Endothelial cell of umbilical vein (primary cell): ENCODE data around the gene C3orf20. TPM values are rescaled to one million over a fixed set of nuclear protein-coding genes. Genes with fewer than 3 reads are reported as not detected.

Source experiments
- BruUV-seq: library from RNA; stranded (reverse); fragments of 400-500 nt; replicated peaks from 2 replicates; lab custom pipeline; 2021; lab: Mats Ljungman, UMichigan
- CTCF ChIA-PET: fragments of 300-600, 350-600 bp; sonication (Branson Sonifier 250); formaldehyde crosslinking; loops from one replicate; lab custom pipeline; 2021; ENCODE audit warnings: antibody characterized with exemption, inconsistent platforms; lab: Charles Lee
- POLR2A ChIA-PET: fragments of 300-600, 350-600 bp; sonication (Branson Sonifier 250); formaldehyde crosslinking; loops from one replicate; lab custom pipeline; 2021; ENCODE audit warnings: antibody characterized with exemption, inconsistent platforms; lab: Charles Lee
- DNase-seq: peaks from one replicate; pipeline ENCODE4 v3.0.0-alpha.2; 2011; ENCODE audit warnings: low read depth, low spot score
- FAIRE-seq: peaks from 2 replicates; lab custom pipeline; 2011; peaks lifted over from hg19 to GRCh38; lab: Jason Lieb, UNC
- H2AFZ ChIP-seq: 2 replicates; pipeline ENCODE4 v1.6.0; 2012; ENCODE audit warnings: low read depth, low read length, control low read depth, inconsistent platforms
- H3K27ac ChIP-seq: 2 replicates; pipeline ENCODE4 v1.5.1; 2011; ENCODE audit warnings: low read depth, mild to moderate bottlenecking, control low read depth, low read length, moderate library complexity; ENCODE audit not compliant: insufficient read depth
- H3K27me3 ChIP-seq, 2 experiments: 2 replicates each; pipeline versions ENCODE4 v1.6.0 to v1.6.1; 2011; ENCODE audit warnings: low read length in 2 of 2, mixed read lengths in 1 of 2; ENCODE audit not compliant: control insufficient read depth in 2 of 2, insufficient read depth in 2 of 2
- H3K36me3 ChIP-seq, 2 experiments: 2 replicates in 1 of 2; 3 replicates in 1 of 2; pipeline ENCODE4 v1.5.1; 2011; ENCODE audit warnings: low read length in 2 of 2, mild to moderate bottlenecking in 1 of 2, moderate library complexity in 1 of 2; ENCODE audit not compliant: control insufficient read depth in 2 of 2, insufficient read depth in 2 of 2; ENCODE audit errors: extremely low read depth in 1 of 2
- H3K4me1 ChIP-seq: 3 replicates; pipeline ENCODE4 v1.5.1; 2011; ENCODE audit warnings: mild to moderate bottlenecking, low read length; ENCODE audit not compliant: control insufficient read depth, insufficient read depth; ENCODE audit errors: extremely low read depth
- H3K4me2 ChIP-seq: 2 replicates; pipeline ENCODE4 v1.6.1; 2011; ENCODE audit warnings: low read length, control low read depth, mixed read lengths; ENCODE audit not compliant: insufficient read depth
- H3K4me3 ChIP-seq, 3 experiments: fragments of 200-600 bp in 1 of 3; sonication (generic), shearing (Covaris generic) in 1 of 3; replicated peaks in 1 of 3; 2 replicates each; pipeline ENCODE4 v1.5.1; 2011 to 2016; ENCODE audit warnings: control low read depth in 3 of 3, low read length in 3 of 3, mild to moderate bottlenecking in 2 of 3, inconsistent platforms in 1 of 3, low read depth in 1 of 3, moderate library complexity in 1 of 3; ENCODE audit not compliant: insufficient read depth in 1 of 3
- H3K79me2 ChIP-seq: 2 replicates; pipeline ENCODE4 v1.6.0; 2012; ENCODE audit warnings: low read length, inconsistent platforms; ENCODE audit not compliant: control insufficient read depth, insufficient read depth
- H3K9ac ChIP-seq: replicated peaks from 2 replicates; pipeline ENCODE3; 2011; ENCODE audit warnings: low read length, control low read depth; ENCODE audit not compliant: insufficient read depth; ENCODE audit errors: extremely low read depth
- H3K9me1 ChIP-seq: replicated peaks from 3 replicates; pipeline ENCODE4 v1.6.0; 2011; ENCODE audit warnings: mild to moderate bottlenecking, low read length; ENCODE audit not compliant: control insufficient read depth, insufficient read depth; ENCODE audit errors: extremely low read depth
- H3K9me3 ChIP-seq: replicated peaks from 2 replicates; pipeline ENCODE4 v1.5.1; 2012; ENCODE audit warnings: low read length, inconsistent platforms; ENCODE audit not compliant: control insufficient read depth, insufficient read depth
- H4K20me1 ChIP-seq: replicated peaks from 2 replicates; pipeline ENCODE3; 2011; ENCODE audit warnings: mild to moderate bottlenecking, low read length; ENCODE audit not compliant: control insufficient read depth, insufficient read depth; ENCODE audit errors: extremely low read depth
- EZH2 ChIP-seq: IDR thresholded peaks from 2 replicates; pipeline ENCODE4 v1.6.1; 2012; ENCODE audit warnings: borderline replicate concordance, low read depth, mild to moderate bottlenecking, moderate library complexity, low read length, inconsistent platforms; ENCODE audit not compliant: severe bottlenecking
- FOS ChIP-seq: IDR thresholded peaks from 2 replicates; pipeline ENCODE4 v1.6.1; 2011; ENCODE audit warnings: mild to moderate bottlenecking, low read length, moderate library complexity, borderline replicate concordance; ENCODE audit not compliant: insufficient read depth
- GATA2 ChIP-seq: IDR thresholded peaks from 2 replicates; pipeline ENCODE4 v1.7.0; 2011; ENCODE audit warnings: low read depth, mild to moderate bottlenecking, moderate library complexity, mixed read lengths, low read length; ENCODE audit not compliant: insufficient read length, insufficient read depth
- JUN ChIP-seq: IDR thresholded peaks from 2 replicates; pipeline ENCODE4 v1.6.1; 2011; ENCODE audit warnings: borderline replicate concordance, low read depth; ENCODE audit not compliant: insufficient read length, insufficient read depth
- MYC ChIP-seq: IDR thresholded peaks from one replicate; pipeline ENCODE4 v1.6.1; 2011; ENCODE audit warnings: mild to moderate bottlenecking, low read depth, low read length
- POLR2A ChIP-seq: IDR thresholded peaks from 2 replicates; pipeline ENCODE4 v1.6.1; 2012; ENCODE audit warnings: low read depth, mild to moderate bottlenecking, control low read depth, low read length
- POLR2AphosphoS5 ChIP-seq: IDR thresholded peaks from 2 replicates; pipeline ENCODE4 v1.6.1; 2012; ENCODE audit warnings: low read depth, mild to moderate bottlenecking, control low read depth, low read length, moderate library complexity; ENCODE audit not compliant: insufficient read depth
- dilution Hi-C: fragments of 300-500 bp; cut with MboI; formaldehyde crosslinking; loops from one replicate; pipeline ENCODE4 v1.15.0; 2019; ENCODE audit warnings: low sequenced_read_pairs; ENCODE audit not compliant: extremely low pct_ligation_motif_present
- intact Hi-C: fragments of 100-400 bp; cut with micrococcal nuclease; formaldehyde crosslinking; loops from one replicate; pipeline ENCODE4 v1.10.0; 2022
- polyA plus RNA-seq, 4 experiments: library from polyadenylated mRNA; depleted of rRNA in 3 of 4; stranded (reverse) in 3 of 4; unstranded in 1 of 4; fragments of >200 nt; gene quantifications; 2 replicates each; pipeline versions ENCODE4 v1.2.1 to v1.2.3, GENCODE V29; 2011 to 2012; ENCODE audit warnings: missing spikeins in 1 of 4
- total RNA-seq: library from RNA; stranded (reverse); gene quantifications from 2 replicates; pipeline ENCODE4 v1.2.3, GENCODE V29; 2021
- TF ChIP-seq, protein P1 (sequence below): IDR thresholded peaks from 2 replicates; pipeline ENCODE4 v1.6.1; 2011; ENCODE audit not compliant: insufficient read depth, insufficient read length
- TF ChIP-seq, protein P2 (sequence below), 2 donors: IDR thresholded peaks; 1 replicate in 1 of 2; 2 replicates in 1 of 2; pipeline ENCODE4 v1.5.1; 2011; ENCODE audit warnings: low read length in 2 of 2, mild to moderate bottlenecking in 2 of 2, moderate library complexity in 2 of 2, control low read depth in 1 of 2, inconsistent platforms in 1 of 2, low read depth in 1 of 2; ENCODE audit not compliant: insufficient read depth in 1 of 2; ENCODE audit errors: extremely low read depth in 1 of 2

C3orf20 gene
- total and polyA plus RNA-seq, 2 donors (not counting 3 experiments of a cell fraction or from before 2014, with no cell fraction given), result not detected

DNA sequence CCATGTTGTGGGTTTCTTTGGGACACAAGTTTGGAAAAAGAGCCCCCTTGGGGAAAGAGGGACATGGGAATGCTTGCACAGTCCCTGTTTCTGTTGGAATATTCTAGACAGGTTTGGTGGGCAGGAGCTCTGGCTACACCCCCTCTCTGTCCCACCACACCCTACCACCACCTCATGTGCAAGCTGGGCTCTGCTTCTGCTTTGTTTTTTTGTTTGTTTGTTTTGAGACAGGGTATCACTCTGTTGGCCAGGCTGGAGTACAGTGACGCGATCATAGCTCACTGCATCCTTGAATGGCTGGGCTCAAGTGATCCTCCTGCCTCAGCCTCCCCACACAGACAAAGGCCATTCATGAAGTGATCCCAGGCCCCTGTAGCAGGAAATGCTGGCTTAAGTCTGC, 86.9 kb downstream of the C3orf20 start:
- Histone ChIP-seq H3K4me1 (no peaks in the 10 kb centered on the region), H3K4me3 (no peak overlapping the region), H3K36me3 (no peaks in the 10 kb centered on the region), H3K9ac (no peak overlapping the region), H2AFZ (no peak overlapping the region), H3K27ac (no peak overlapping the region), H3K9me3 (no peaks in the 10 kb centered on the region), H3K4me2 (no peak overlapping the region), H3K9me1 (no peaks in the 10 kb centered on the region), H3K79me2 (no peaks in the 10 kb centered on the region), H4K20me1 (no peaks in the 10 kb centered on the region), H3K27me3 (no peaks in the 10 kb centered on the region)
- POLR2A ChIA-PET, result no interaction called here
- TF ChIP-seq, protein P1, sequence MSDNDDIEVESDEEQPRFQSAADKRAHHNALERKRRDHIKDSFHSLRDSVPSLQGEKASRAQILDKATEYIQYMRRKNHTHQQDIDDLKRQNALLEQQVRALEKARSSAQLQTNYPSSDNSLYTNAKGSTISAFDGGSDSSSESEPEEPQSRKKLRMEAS, result no peak
- TF ChIP-seq, protein P2, sequence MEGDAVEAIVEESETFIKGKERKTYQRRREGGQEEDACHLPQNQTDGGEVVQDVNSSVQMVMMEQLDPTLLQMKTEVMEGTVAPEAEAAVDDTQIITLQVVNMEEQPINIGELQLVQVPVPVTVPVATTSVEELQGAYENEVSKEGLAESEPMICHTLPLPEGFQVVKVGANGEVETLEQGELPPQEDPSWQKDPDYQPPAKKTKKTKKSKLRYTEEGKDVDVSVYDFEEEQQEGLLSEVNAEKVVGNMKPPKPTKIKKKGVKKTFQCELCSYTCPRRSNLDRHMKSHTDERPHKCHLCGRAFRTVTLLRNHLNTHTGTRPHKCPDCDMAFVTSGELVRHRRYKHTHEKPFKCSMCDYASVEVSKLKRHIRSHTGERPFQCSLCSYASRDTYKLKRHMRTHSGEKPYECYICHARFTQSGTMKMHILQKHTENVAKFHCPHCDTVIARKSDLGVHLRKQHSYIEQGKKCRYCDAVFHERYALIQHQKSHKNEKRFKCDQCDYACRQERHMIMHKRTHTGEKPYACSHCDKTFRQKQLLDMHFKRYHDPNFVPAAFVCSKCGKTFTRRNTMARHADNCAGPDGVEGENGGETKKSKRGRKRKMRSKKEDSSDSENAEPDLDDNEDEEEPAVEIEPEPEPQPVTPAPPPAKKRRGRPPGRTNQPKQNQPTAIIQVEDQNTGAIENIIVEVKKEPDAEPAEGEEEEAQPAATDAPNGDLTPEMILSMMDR (IDR thresholded peaks at IDR 0.05; ENCODE audit: extremely low read depth in 1 of 2, insufficient read depth in 1 of 2, low read depth in 1 of 2, low read length in 2 of 2), result no peak
- TF ChIP-seq GATA2 (no peak), JUN (no peak), EZH2 (no peak), POLR2AphosphoS5 (no peak), FOS (no peak), MYC (no peak), POLR2A (no peak)
- BruUV-seq, result no TSS peak
- CTCF ChIA-PET, result no interaction called here
- FAIRE-seq (no peak), DNase-seq (no peak)
- dilution Hi-C loops, result no loop called here
- intact Hi-C loops, result no loop called here
